GM23248 (cell line): ENCODE measurements around the gene CLDN12.

Experiments
- EZH2 ChIP-seq: fragments of 200-600 bp; sonication (generic); IDR thresholded peaks from 2 replicates; pipeline ENCODE4 v1.6.1; 2018; ENCODE audit warnings: antibody characterized with exemption, mild to moderate bottlenecking; ENCODE audit not compliant: insufficient read depth, poor library complexity, severe bottlenecking
- EZH2phosphoT487 ChIP-seq: fragments of 200-600 bp; sonication (generic); IDR thresholded peaks from 2 replicates; pipeline ENCODE4 v1.6.1; 2018; ENCODE audit warnings: antibody characterized with exemption, moderate library complexity, mild to moderate bottlenecking, low read depth; ENCODE audit not compliant: insufficient read depth

GRCh38 chr7:90433221-90433620 is 30.0 kb downstream of the CLDN12 start:
- TF ChIP-seq EZH2: no peak
- TF ChIP-seq EZH2phosphoT487: no peak
